ENCODE results near the gene GRB10.

The GRB10 gene

GRCh38 chr7:50733552-50733951, 49.1 kb downstream of the GRB10 start:
- no peaks in the 10 kb centered on the region for H3K36me3 ChIP-seq
- H3K9me3 ChIP-seq, result no peaks in the 10 kb centered on the region
- TF ChIP-seq CTCF (IDR thresholded peaks at IDR 0.05; ENCODE audit: low read depth, low read length), result no peak
- no peaks in the 10 kb centered on the region for H3K4me1 ChIP-seq
- no peak overlapping the region for H3K4me3 ChIP-seq (ENCODE audit: low read depth, low read length)
- no peak for DNase-seq
- H3K27me3 ChIP-seq, result peaks cover 52% of the 10 kb centered on the region

GRCh38 chr7:50731703-50732582, 50.8 kb downstream of the GRB10 start:
- no peak overlapping the region for H3K4me3 ChIP-seq (ENCODE audit: low read depth, low read length)
- no peaks in the 10 kb centered on the region for H3K9me3 ChIP-seq
- H3K36me3 ChIP-seq, result no peaks in the 10 kb centered on the region
- peaks cover 60% of the 10 kb centered on the region for H3K27me3 ChIP-seq
- no peak for TF ChIP-seq CTCF (IDR thresholded peaks at IDR 0.05; ENCODE audit: low read depth, low read length)
- DNase-seq, result no peak
- no peaks in the 10 kb centered on the region for H3K4me1 ChIP-seq

GRCh38 chr7:50730446-50731400, 52.0 kb downstream of the GRB10 start:
- Histone ChIP-seq H3K4me3 (ENCODE audit: low read depth, low read length) (no peak overlapping the region), H3K9me3 (no peaks in the 10 kb centered on the region), H3K27me3 (peaks cover 60% of the 10 kb centered on the region), H3K36me3 (no peaks in the 10 kb centered on the region), H3K4me1 (no peaks in the 10 kb centered on the region)
- TF ChIP-seq CTCF (IDR thresholded peaks at IDR 0.05; ENCODE audit: low read depth, low read length), result no peak
- no peak for DNase-seq

- DNase-seq, result no peak
- H3K27me3 ChIP-seq, result peaks cover 66% of the 10 kb centered on the region
- no peak overlapping the region for H3K4me3 ChIP-seq (ENCODE audit: low read depth, low read length)
- TF ChIP-seq CTCF (IDR thresholded peaks at IDR 0.05; ENCODE audit: low read depth, low read length), result no peak
- no peaks in the 10 kb centered on the region for H3K9me3 ChIP-seq
- H3K36me3 ChIP-seq, result no peaks in the 10 kb centered on the region
- no peaks in the 10 kb centered on the region for H3K4me1 ChIP-seq
Measured at GRCh38 chr7:50729962-50730361, 52.7 kb downstream of the GRB10 start.

GRCh38 chr7:50728184-50728583, 54.5 kb downstream of the GRB10 start:
- no peak for TF ChIP-seq CTCF (IDR thresholded peaks at IDR 0.05; ENCODE audit: low read depth, low read length)
- no peak overlapping the region for H3K4me3 ChIP-seq (ENCODE audit: low read depth, low read length)
- no peaks in the 10 kb centered on the region for H3K9me3 ChIP-seq
- H3K27me3 ChIP-seq, result peaks cover 60% of the 10 kb centered on the region
- H3K36me3 ChIP-seq, result no peaks in the 10 kb centered on the region
- no peaks in the 10 kb centered on the region for H3K4me1 ChIP-seq
- DNase-seq, result no peak

Data from BE2C (cell line).